SIG-M5 treated with dmso at 0.1 percent for 504 hours (cell line): ENCODE measurements around the gene STAMBP.
"Not testable (repeated sequence)": the region's sequence is repeated elsewhere in the genome, so short reads cannot be mapped to it uniquely, and the experiment has no call there.

Experiments used
- DNase-seq: peaks from one replicate; lab custom pipeline; 2025; ENCODE audit not compliant: unreplicated experiment; lab: John Stamatoyannopoulos, UW

STAMBP gene

GRCh38 chr2:73836141-73836943 lies 7.6 kb downstream of the STAMBP start:
- DNase-seq, result no peak

DNA sequence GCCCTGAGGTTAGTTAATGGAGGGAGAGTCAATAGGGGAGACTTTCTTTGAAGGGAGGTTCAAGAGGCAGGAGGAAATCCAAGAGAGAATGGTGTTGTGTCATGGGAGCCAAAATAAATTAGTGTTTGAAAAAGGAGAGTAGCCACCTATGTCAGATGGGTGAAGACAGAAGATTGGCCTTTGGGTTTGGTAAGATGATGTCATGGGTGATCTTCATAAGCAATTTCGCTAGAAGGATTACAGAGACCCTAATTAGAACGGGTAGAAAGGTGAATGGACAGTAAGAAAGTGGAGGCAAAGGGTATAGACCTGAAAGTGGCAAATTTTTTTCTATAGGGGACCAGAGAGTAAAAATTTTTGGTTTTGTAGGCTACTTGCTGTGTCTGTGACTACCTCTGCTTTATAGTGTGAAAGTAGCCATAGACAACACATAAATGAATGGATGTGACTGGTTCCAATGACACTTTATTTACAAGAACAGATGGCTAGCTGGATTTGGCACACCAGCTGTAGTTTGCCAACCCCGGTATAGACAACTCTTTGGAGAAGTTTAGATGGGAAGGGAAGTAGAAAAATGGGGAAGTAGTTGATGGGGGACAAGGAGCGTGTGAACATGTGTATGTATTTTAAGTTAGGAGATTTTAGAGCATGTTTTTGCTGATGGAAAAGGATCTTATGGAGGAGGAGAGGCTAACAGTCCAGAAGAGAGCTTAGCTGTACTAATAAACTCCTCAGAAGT lies 9.3 kb downstream of the STAMBP start:
- peak; percentile 86 for DNase-seq

GRCh38 chr2:73838889-73839534 lies 10.3 kb downstream of the STAMBP start:
- no peak for DNase-seq

GRCh38 chr2:73839653-73840411 lies 11.1 kb downstream of the STAMBP start:
- no peak for DNase-seq

DNA sequence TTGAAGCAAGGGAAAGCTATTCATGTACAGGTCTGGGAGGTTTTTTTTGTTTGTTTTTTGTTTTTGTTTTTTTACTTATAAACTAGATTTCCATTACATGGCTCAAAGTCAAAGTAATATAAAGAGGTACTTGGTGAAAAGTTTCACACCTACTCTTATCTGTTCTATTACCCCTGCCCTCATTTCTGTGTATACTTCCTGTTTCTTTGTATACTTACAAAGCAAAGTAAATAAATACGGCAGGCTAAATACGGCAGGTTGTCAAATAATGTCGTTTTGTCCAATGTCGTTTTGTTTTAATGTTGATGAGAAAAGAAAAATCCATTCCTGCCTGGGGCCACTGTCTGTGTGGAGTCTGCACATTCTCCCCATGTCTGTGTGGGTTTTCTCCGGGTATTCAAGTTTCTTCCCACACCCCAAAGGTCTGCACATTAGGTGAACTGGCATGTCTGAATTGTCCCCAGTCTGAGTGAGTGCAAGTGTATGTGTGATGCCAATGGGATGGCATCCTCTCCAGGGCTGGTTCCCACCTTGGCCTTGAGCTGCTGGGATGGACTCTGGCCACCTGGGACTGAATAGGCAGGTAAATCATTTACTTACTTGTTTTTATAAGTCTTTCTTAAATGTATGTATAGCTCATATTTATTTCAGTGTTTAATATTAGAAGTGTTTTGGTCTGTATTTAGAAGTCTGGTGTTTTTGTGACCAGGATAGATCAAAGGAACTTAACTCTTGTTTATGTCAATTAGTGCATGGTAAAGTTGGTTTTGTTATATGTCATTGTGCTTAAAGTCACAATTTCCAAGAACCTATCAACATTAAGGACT lies 13.4 kb downstream of the STAMBP start:
- no peak for DNase-seq

GRCh38 chr2:73842739-73843019 lies 13.9 kb downstream of the STAMBP start:
- DNase-seq, result no peak

DNA sequence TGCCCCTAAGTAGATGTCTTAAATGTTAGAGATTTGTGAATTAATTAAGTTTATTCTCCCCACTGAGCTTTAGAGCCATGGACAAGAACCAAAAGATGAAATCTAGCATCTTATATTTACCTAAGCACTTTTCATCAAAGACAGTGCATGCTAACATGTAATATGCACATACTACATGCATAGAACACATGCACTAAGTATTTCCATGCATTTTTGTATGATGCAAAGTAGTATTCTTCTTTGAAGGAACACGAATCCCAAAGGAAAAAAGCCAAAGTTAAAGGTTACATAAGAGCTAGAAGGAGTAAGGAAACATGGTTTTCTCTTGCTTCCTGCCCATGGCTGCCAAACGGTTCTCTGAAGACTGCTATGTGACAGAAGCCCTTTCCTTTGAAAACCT lies 15.3 kb downstream of the STAMBP start:
- no peak for DNase-seq

- DNase-seq, result no peak
Observed at GRCh38 chr2:73850009-73850408, 21.2 kb downstream of the STAMBP start.

DNA sequence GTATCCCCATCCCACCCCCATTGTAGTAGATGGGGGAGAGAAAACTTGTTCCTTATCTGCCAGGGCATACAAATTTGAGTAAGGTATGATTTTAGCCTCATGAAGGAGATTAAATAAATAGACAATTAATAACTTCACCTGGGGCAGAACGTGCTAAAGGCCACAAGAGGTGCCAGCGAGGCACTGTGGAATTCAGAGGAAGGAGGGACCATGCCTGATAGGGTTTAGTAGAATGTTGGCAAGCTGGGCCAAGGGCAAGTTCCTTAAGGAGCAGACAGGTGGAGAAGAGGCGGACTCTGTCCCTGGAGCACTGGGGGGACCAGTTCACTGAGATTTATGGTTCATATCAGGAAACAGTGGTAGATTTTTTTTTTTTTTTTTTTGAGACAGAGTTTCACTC lies 22.5 kb downstream of the STAMBP start:
- peak; percentile 13 for DNase-seq

- no peak for DNase-seq
Observed at GRCh38 chr2:73852020-73852419, 23.3 kb downstream of the STAMBP start.

DNA sequence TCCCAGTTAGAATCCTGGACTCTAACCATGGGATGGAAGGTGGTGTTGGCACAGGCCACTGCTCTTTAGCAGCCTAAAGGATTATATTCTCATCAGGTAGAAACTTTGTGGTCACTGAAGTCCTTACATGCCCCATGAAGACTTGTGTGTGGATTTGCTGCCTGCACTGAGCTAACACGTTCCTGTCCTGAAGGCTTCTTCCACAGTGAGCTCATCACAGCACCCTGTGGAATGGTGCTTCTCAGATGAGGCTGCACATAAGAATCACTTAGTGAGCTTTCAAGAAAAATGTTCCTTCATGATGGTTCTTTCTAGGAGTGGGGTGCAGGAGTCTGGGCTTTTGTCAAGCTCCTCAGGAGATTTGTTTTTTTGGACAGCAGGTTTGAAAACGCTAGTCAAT lies 26.8 kb downstream of the STAMBP start:
- DNase-seq, result no peak

- no peak for DNase-seq
Observed at GRCh38 chr2:73856214-73856613, 27.5 kb downstream of the STAMBP start.

DNA sequence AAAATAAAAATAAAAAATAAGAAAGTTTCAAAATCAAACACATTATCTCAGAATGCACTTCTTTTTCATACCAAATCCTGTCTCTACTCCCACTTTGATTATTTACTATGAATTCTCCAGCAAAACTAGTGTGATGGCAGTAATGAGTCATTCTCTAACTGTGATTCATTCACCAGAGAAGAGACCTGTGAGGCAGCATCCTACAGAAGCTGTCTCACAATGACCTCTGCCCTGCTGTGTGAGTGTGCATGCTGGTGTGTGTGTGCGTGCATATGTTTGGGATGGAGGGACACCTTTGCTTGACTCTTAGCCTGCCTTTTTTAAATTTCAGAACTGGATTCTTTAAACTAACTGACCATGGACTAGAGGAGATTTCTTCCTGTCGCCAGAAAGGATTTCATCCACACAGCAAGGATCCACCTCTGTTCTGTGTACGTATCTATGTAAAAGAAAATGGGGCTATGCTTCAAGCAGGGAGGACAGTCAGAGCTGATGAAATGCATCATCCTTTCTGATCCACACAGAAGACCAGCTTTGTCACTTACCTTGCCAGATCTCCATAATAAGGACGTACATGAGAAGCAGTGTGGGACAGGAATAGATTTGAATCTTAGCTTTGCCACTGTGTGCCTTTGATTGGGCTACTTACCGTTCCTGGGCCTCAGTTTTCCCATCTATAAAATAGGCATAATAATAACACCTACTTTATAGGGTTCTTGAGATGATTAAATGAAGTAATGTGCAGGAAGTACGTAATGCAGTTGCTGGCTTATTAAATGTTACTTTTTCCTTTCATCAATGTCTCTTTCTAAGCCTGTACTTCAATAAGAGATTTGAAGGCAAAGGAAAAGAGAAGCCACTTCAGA lies 31.2 kb downstream of the STAMBP start:
- no peak for DNase-seq

DNA sequence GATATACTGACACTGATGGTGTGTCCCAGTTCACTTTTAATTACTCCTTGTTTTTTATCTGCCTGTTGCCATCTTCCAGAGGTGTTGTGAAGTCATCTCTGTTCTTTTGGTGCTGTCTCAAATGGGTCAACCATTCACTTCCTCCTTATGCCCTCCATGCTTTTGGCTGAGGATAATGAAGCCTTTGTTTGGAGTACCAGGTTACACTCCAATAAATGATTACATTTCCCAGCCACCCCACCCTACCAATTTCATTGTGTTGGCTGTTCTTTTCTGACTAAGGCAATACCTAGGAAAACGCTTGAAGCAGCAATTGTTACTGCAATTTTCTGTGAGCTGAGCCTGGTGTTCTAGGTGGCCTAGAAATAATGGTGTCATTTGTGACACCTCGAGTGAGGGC lies 34.2 kb downstream of the STAMBP start:
- DNase-seq, result no peak

DNA sequence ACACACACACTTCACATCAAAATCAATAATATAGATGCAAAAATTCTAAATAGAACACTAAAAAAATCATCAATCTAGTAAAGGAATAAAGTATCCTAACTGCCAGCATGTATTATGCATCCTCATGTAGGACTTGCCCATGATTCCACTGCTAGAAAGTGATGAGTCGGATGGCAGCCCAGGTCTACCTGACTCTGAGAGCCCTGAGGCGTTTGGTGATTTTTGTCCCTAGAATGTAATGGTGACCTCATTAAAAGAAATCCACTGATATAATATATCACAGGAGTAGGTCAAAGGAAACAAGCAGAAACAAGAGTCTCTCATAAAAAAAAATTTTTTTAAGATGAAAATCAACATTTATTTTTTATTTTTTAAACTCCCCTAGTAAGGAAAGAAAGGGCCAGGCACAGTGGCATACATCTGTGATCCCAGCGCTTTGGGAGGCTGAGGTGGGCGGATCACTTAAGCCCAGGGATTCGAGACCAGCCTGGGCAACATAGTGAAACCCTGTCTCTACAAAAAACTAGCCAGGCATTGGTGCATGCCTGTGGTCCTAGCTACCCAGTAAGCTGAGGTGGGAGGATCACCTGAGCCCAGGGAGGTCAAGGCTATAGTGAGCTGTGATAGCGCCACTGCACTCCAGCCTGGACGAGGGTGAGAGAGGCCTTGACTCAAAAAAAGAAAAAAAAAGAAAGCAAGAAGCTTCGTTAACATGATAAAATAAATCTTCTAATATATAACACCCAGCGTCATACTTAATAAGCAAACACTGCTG lies 39.6 kb downstream of the STAMBP start:
- DNase-seq, result no peak

GRCh38 chr2:73870084-73870483 lies 41.3 kb downstream of the STAMBP start:
- no peak for DNase-seq

- DNase-seq, result peak; percentile 86
Observed at GRCh38 chr2:73877071-73877802, 48.5 kb downstream of the STAMBP start.

DNA sequence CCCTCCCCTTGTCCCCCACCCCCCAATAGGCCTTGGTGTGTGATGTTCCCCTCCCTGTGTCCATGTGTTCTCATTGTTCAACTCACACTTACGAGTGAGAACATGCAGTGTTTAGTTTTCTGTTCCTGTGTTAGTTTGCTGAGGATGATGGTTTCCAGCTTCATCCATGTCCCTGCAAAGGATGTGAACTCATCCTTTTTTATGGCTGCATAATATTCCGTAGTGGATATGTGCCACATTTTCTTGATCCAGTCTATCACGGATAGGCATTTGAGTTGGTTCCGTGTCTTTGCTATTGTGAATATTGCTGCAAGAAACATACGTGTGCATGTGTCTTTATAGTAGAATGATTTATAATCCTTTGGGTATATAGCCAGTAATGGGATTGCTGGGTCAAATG lies 49.2 kb downstream of the STAMBP start:
- DNase-seq, result not testable (repeated sequence)
